HG03064 (cell line): ENCODE results near the gene SLC46A3.
"Not testable (repeated sequence)": the region's sequence is repeated elsewhere in the genome, so short reads cannot be mapped to it uniquely, and the experiment has no call there.

ENCODE experiments used
- ATAC-seq: cut with Tn5 transposase; IDR thresholded peaks from one replicate; pipeline ENCODE4 v1.9.1; 2021; ENCODE audit warnings: low read depth; ENCODE audit not compliant: unreplicated experiment

Gene SLC46A3

DNA sequence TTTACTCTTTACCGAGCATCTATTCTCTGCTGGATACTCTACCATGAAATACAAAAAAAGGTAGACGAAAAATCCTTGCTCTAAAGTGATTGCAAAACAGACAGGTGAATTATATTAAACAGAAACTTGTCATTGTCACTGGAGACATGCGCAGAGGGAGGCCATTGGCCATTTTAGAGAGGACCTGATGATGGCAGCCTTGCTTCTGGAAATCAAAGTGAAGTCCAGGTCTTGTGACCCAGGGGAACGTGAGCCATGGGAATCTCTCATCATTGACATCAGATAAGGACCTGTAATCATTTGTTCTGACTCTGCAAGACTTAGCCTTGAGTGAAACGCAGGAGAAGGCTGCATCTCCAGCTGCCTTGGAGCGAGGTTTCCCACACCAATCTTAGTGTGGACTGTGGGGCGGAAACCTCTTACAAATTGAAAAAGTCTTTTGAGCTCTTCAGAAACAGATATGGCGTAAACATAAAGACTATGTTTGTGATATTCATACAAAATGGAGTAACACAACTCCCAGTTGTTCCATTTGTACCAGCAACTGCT is 16.8 kb upstream of the SLC46A3 start:
- ATAC-seq: no peak

DNA sequence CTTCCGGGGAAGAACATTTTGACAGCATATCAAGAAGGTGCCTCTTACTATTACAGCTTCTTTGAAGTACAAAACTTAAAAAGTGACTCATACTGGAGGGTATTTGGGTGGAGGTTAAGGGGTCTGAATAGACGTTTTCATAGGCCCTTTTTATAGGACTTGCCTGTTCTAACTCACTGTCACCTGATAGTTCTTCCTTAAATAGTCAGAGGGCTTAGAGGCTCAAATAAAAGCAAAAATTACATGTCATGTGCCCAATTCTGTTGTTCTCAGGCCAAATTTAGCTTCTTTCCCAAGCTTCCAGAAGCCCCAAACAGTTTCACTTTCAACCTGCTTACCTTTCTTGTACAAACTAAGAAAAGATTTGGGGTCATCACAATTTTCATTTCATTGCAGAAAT is 16.1 kb upstream of the SLC46A3 start:
- no peak for ATAC-seq

DNA sequence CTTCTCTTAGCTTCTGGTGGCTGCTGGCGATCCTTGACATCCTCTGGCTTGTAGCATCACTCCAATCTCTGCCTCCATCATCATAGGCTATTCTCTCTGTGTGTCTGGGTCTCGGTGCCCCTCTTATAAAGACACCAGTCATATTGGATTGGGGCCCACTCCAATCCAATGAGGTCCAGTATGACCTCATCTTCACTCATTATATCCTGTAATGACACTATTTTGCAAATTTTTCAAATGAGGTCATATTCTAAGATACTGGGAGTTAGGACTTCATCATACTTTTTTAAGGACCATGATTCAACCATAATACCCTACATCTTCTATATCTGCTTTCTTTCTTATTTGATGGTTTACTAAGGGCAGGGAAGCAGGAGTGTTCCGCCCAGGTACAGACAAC is 12.0 kb upstream of the SLC46A3 start:
- ATAC-seq: no peak

DNA sequence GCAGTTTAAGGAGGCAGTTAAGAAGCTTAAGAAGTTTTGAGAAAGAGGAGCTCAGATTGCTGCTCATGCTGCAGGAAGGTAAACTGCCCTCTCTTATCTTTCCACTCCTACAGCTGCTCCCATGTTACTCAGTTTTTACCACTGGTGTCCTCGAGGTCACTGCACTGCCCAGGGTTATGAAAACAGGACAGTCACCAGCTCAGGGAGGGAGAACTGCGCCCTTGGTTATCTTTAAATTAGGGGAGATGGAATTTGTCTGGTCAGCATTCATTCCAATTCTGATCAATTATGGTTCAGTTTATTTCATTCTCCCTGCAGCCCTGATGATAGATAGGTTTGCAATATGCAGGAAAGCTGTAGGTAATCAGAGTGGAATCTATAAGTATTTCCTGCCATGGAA is 10.8 kb upstream of the SLC46A3 start:
- no peak for ATAC-seq

DNA sequence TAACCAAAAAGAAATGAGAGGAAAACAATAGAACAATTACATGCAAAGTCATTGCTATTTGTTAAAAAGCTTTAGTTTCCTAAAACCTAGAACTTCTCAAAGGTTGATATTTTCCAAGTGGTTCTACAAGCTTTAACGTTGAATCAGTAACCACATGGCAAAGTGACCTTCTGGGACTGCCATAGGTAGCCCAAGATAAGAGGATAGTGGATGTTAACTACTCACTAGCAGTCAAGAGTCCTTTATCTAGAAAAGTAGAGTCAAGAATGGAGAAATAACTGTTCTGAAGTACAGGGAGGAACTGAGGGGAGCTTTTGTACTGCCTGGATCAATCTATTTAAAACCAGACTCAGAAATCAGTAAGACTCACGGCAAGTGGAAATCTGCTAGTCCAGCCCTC is 9.9 kb upstream of the SLC46A3 start:
- ATAC-seq: no peak

DNA sequence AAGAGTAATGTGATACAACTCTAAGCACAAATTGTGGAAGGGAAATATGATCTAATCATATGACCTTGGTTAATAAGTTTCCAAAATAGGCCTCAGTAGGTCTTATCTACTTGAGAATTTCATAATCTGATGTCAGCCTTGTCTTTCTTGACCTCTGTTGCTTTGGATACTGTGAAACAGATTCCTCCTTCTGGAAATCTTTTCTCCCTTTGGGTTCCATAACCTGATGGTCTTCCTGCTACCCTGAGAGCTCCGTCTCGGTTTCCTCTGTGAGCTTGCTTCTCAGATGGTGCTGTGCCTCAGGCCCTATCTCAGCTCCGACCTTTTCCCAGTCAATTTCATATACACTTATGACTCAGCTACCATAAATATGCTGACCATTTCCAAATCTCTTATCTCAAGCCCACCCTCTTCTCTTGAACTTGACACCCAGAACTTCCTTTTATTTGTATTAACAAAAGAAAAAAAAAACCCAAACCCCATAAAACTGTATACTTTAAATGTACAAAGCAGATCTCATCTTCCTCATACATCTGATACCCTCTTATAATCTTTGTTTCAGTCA is 6.4 kb upstream of the SLC46A3 start:
- no peak for ATAC-seq

DNA sequence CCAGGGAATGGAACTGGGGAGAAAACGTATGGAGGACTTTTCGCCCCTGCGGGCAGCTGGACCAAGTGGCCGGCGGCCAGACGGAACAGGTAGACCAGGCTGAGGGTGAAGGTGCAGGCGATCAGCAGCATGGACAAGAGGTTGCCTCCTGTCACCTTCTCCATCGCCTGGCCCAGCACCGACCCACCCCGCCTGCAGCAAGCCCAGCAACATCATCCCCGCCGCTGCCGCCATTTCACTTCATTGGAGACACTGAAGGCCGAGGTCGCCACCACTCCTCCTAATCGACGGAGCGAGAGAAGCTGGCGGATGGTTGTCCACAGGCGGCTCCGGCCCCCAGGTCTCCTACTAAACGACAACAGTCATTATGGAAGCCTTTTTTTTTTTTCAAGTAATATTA is 5.0 kb upstream of the SLC46A3 start:
- ATAC-seq: no peak

DNA sequence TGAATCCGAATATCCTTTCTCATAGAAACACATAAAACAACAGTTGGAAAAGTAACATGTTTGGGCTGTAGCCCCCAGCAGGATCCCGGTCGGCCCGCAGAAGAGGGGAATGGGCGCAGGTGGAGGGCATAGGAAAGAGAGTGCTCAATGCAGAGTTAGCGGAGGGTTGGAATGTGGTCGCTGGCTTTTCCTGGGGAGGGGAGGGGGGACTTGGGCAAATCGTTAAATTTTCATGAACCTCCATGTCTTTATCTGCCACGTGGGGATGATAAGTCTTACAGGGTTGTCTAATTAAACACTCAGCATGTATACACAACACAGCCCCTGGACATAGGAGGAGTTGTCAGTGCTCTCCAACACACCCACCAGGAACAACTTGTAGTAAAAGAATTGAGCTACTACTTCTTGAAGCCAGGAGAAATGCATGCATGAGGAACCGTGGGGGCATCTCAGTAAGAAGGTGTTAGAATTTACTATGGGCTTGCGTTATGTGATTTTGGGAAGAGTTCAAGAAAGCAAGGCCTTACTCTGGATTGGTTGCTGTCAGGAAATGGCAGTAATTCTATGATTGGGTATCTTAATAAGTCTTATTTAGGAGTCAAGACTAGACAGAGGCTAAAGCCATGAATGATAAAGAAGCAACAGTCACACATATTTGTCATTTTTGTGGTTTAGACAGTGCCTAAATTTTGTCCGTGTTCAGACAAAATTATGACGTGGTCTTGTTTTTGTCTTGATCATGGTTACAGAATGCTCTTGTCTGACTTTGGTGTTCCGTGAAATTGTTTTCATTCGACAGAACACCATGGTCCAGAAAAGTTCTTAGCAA is 671 bp upstream of the SLC46A3 start:
- ATAC-seq: no peak

DNA sequence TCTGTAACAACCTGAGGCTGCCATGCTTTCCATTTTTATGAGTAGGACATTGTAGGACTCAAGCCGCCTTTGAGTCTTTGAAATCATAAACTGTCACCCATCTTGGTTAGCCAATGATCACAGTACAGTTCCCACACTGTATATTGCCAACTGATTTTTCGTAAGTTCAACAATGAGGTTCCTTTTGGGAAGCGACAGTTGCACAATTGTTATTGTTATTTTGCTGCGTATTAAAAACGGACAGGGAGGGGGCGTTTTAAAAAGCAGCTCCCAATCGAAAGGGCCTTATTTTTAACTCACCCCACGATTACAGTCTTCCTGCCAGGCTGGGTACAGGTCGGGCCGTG is 601 bp downstream of the SLC46A3 start:
- no peak for ATAC-seq

DNA sequence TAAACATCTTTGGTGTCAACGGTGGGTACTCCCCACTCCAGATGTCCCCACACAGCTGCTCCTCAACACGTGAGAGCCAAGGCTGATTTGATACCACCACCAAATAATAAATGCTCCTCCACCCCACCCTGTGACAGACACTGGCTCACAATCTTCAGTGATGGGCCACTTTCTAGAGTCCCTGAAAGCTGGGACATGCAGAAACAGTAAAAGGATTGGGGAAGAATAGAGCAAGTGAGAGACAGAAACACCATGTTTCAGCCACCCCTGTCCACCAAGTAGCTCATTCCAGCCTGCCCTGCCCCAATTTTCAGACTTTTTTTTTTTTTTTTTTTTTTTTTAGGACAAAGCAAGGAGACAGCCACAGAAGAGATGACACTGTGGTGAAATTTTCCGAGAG is 1.6 kb downstream of the SLC46A3 start:
- ATAC-seq: no peak

DNA sequence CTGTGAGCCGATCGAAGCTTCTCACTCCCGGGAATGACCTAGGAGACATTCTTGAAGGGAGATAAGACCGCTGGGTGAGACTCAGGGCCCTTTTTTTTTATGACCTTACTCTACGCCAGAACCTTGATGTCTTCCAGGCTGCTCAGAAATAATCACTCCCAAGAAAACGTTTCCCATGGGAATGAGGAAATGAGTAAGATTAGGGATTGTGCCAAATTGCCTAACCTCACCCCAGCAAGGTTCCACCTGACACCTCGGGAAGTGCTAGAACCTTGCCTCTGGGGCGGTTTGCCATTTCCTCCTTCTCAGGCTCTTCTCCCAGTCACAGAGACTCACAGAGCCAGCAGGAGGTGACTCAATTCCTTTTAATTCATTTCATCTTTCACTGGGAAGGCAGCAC is 2.3 kb downstream of the SLC46A3 start:
- ATAC-seq: no peak

DNA sequence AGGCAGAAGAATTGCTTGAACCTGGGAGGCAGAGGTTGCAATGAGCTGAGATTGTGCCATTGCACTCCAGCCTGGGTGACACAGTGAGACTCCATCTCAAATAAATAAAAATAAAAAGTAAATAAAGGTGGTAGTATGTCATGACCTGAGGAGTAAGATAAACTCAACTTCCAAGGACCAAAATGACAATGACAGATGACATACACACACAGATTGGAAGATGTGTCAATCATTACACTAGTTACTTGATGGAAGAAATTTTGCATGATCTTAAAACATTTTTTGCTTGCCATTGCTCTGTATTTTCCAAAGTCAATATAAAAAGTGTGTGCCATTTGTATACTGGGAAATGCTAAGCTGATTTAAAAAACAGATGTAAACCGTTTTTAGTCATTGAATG is 4.1 kb downstream of the SLC46A3 start:
- ATAC-seq: no peak

DNA sequence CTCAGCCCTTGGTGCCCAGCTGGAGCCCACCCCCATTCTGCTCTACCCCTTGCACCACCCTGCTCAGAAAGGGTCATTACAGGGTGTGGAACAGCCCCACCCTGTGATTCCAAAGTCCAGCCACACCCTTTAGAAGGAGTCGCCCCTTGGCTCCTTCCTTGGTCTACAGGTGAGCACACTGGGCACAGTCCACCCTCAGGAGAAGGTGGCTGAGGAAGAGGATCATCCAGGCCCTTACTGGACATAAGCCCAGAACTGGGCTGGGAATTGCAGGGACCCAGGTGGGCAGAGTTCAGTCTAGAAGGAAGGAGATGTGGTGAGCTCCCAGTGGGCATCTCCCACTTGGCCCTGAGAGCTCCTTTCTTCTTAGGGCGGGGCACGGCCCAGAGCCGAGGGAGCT is 8.6 kb downstream of the SLC46A3 start:
- no peak for ATAC-seq

DNA sequence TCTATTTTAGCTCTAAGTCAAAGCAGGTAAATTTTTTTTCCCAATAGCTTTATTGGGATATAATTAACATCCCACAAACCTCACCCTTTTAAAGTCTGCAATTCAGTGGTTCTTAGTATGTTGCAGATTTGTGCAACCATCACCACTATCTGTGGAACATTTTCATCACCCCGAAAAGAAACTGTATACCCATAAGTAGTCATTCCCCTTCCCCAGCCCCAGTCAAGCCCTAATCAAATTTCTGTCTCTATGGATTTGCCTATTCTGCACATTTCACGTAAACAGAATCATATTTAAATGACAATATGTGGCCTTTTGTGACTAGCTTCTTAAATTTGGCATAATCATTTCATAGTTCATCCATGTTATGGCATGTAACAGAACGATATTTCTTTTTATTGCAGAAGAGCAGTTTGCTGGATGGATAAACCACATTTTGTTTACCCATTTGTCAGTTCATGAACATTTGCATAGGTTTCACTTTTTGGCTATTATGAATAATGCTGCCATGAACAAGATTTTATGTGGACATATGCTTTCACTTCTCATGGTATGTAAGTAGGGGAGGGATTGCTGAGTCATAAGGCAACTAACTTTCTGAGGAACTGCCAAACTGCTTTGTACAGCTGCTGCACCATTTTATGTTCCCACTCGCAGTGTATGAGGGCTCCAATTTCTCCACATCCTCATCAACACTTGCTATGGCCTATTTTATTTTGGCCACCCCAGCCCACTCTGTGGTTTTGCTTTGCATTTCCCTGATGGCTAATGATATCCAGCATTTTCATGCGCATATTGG is 10.9 kb downstream of the SLC46A3 start:
- peak; percentile 93 for ATAC-seq

DNA sequence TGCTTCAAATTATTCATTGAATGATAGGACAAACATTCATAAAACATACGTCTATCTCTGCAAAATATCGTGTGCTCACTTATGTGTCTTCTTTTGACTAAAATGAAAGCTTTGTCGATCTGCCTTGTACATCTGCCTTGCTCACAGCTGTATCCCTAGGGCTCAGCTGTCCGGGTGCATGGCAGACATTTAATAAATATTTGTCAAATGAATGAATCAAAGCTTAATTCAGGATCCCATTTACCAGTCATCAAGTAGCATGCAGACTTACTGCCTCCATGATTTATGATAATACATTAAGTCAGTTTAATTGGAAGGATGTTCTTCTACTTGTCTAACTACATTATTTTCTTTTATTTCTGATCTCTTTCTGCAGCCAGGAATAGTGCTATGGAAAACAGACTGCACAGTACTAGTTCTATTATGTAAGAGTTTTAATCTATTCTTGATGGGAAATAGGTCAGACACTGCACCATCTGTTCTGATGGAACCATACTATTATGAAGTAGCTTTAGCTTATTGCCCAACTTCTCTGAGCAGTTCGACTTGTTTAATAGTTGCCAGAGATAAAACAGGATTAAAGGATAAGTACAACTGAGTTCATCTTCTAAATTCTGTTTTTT is 13.2 kb downstream of the SLC46A3 start:
- no peak for ATAC-seq

DNA sequence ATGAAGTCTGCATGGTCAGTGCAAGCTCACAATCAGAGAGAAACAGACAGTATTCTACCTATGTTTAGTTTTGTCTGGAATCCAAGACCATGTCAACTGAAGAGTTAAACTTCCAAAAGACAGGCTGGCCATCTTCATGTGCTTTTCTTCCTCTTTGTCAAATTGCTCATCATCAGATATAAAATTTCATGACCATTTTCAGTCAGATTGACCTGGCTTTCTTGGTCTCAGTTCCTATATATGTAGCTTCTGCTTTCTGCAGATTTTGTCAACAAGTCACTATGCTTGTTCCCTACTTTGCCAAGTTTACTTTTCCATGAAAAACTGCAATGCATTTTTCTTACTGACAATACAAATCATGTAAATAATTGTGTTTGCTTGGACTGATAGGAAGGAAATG is 13.9 kb downstream of the SLC46A3 start:
- no peak for ATAC-seq

DNA sequence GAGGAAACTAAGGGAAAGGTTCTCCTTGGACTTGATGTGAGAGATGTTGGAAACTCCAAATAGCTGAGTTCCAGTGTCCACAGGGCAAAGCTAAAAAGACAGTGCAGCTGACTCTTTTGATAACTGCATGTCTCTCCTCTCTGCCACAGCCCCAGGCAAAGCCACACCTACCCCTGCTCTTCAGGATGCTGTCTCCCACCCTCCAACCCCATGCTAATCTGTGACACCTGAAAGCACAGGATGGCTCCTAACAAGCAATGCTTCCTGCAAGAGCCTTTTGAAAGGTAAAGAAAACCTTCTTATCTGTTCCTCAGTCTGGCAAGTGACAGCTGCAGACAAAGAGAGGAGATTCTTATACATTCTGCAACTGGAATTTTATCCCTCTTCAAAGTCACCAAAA is 14.5 kb downstream of the SLC46A3 start:
- no peak for ATAC-seq

DNA sequence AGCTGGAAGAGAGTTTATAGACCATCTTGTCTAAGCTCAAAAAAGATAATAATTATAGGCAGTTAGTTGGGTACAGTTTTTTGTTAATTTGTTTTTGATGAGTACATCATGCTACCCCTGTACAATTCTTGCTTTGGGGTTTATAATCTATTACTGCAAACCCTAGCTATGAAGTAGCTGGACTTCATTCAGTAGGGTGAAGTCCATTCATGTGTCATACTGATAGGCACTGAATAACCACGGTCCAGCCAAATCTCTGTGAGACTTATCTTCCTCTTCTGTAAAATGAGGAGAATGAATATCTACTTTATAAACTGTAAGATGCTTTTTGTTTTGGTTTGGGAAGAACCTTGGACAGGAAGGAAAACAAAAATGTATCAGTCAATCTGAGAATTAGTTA is 19.5 kb downstream of the SLC46A3 start:
- no peak for ATAC-seq

DNA sequence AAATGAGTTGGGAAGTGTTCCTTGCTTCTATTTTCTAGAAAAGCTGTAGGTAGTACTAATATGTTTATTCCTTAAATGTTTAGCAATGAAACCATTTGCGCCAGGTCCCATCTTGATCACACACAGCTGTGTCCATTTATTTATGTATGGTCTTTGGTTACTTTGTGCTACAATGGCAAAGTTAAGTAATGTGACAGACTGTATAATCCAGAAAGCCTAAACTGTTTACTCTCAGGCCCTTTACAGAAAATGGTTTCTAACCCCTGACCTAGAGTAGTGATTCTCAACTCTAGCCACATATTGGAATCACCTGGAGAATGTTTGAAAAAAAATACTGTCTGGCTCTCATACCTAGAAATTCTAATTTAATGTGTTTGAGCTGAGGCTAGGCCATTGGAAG is 21.3 kb downstream of the SLC46A3 start:
- ATAC-seq: no peak

DNA sequence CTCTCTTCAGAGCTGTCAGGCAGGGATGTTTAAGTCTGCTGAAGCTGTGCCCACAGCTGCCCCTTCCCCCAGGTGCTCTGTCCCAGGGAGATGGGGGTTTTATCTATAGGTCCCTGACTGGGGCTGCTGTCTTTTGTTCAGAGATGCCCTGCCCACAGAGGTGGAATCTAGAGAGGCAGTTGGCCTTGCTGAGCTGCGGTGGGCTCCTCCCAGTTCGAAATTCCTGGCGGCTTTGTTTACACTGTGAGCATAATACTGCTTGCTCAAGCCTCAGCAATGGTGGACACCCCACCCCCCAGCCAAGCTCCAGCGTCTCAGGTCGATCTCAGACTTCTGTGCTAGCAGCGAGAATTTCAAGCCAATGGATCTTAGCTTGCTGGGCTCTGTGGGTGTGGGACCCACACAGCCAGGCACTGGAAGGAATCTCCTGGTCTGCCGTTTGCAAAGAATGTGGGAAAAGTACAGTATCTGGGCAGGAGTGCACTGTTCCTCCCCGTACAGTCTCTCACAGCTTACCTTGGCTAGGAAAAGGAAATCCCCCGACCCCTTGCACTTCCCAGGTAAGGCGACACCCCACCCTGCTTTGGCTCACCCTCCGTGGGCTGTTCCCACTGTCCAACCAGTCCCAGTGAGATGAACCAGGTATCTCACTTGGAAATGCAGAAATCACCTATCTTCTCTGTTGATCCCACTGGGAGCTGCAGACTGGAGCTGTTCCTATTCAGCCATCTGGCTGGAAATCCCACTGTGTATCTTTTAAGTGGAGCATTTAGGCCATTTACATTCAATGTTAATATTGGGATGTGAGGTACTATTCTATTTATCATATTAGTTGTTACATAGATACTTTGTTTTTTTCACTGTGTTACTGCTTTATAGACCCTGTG is 24.9 kb downstream of the SLC46A3 start:
- ATAC-seq: not testable (repeated sequence)
